Effector CD4-positive, alpha-beta T cell (primary cell): Measurements from ENCODE around the gene BTG4.

Experiments used
- DNase-seq: peaks from one replicate; pipeline ENCODE4 v3.0.0-alpha.2; 2020

Gene BTG4

GRCh38 chr11:111452817-111453552 lies 59.2 kb downstream of the BTG4 start:
- no peak for DNase-seq

- no peak for DNase-seq
Measured at GRCh38 chr11:111452146-111452545, 60.0 kb downstream of the BTG4 start.

DNA sequence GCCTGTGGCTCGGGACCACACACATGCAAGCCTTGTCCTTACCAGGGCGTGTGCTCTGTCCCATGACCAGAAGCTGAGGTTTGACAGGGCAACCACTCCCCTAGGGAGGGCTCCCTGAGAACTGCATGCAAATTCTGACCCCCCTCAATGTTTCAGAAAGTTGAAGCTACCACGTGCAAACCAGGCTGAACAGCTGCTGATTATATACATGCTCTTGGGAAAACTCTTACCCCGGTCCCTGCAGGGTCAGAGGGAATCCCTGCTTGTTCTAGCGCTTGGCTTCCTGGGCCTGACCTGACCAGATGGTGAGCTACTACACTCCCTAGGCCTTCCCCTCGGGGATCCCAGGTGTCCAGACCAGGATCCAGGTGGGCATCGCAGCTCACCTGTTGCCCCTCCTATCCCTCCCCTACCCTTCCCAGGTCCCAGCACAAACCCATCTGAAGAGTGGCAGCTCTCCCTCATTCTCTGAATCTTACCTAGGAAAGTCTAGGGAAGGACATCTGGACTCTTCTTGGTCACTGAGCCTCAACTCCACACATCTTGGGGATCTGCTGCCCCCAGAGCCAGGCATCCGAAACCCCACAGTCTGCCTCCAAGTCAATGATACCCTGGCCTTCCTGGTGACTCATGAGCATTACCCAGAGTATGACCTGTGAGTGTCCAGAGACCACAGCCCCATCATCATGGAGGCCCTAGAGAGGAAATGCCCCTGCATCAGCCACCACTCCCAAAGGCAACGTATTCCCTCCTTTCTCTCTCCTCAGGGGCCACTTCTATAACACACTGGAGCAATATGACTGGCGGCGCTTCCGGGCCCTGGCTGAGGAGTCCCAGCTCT lies 61.5 kb downstream of the BTG4 start:
- DNase-seq = no peak

DNA sequence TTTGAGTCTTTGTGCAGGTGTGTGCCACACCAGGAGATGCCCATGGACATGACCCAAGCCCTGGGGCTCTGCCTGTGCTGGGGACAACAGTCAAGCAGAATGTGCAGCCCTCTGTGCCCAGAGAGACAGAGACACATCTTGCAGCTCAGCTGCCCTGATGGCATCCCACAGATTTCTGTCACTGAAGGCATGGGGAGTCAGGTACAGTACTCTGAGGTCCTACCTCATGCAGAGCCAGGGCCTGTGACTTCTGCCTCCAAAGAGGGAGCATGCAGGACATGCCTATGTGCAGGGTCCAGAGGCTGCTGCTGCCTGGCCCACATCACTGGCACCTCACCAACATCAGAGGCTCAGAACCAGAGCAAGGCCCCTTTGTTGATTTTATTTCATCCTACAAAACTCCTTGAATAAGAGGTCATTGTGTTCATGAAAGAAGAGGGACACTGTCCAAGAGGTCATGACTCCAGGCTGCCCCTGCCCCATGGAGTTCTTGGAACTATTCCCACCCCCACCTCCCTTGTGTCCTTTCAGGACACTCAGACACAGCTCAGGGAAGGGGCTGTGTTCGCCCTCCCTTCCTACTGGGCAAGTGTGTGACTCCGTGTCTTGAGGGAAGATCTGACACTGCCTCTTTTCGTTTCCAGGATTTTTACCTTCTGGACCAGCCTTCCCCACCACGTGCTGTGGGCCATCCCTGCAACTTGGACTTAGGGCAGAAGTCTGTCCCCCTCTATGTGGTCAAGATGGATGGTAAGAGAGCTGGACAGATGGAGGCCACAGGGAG lies 62.3 kb downstream of the BTG4 start:
- no peak for DNase-seq

- DNase-seq = no peak
Measured at GRCh38 chr11:111448831-111449557, 63.2 kb downstream of the BTG4 start.

DNA sequence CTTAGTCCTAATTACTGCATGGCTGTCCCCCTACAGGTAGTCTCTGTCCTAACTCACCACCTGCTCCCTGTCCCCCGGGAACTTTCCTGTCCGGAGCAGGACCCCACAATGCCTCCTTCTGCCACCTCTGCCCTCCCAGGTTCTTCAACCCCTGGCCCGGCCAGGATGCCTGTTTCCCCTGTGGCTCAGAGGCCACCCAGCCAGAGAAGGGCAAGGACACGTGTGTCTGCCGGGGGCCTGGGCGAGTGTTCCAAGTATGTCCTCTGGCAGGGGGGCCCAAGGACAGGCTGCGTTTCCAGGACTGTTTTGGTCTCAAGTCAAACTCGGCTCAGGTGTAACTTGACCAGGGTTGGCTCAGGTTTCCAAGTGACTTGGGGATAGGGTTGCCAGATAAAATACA lies 63.8 kb downstream of the BTG4 start:
- no peak for DNase-seq

- no peak for DNase-seq
Measured at GRCh38 chr11:111447931-111448330, 64.3 kb downstream of the BTG4 start.

DNA sequence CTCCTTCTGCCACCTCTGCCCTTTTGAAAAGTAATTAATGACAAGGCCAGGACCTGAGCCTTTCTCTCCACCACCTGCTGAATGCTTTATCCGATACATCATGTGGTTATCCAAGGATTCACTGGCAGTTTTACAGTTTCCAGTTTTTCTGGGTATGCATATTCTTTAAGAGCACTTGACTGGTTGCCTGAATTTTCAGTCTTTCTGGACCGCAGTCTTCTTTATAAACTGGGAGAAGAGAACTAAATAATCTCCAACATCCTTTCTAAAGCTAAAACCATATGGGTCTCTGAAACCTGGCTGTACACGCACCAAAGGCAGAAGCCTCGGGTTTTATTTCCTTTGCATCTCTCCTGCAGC lies 65.1 kb downstream of the BTG4 start:
- no peak for DNase-seq

DNA sequence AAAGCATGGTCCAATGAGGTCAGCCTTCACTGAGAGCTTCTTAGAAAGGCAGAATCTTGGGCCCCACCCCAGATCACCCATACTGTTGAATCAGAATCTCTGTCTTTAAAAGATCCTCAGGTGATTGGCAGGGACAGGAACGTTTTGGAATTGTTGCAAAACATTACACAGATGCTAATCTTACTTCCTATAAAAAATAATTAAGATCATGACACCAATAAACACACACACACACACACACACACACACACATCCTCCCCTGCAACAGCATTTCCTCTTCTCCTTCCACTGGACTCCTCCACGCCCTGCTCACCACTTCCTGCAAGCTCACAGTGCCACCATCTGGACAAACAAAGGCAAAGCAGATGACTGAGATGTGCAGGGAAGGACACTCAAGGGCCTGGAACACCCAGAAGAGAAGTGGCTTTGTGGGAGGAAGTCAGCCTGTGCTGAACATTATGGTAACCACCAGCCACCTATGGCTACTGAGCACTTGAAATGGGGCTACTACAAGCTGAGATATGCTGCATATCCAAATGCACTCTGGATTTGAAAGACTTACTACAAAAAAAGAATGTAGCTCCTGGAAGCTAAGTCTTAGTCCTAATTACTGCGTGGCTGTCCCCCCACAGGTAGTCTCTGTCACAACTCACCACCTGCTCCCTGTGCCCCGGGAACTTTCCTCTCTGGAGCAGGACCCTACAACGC lies 65.6 kb downstream of the BTG4 start:
- DNase-seq = peak; percentile 66

- DNase-seq = no peak
Measured at GRCh38 chr11:111445586-111445985, 66.6 kb downstream of the BTG4 start.
